ENCODE data around the gene UFD1.

UFD1 gene

DNA sequence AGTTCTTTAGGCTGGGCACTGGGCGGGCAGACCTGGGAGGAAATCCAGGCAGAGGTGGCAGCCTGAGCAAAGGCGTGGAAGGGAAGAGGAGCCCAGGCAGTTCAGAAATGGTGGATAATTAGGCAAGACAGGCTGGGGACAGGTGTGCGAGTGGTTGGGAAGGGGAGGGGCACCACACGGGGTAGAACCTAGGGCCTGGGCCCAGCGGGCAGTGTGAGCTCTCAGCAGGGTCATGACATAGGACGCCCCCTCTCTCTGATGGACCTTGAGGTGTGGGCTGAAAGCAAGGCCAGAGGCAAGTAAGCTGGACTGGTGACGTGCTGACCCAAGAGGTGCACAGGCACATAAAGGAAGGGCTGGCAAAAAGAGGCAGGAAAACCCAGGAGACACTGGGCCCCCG lies 6.8 kb downstream of the UFD1 start:
- no peak for DNase-seq (ENCODE audit: low read depth in 1 of 2, low spot score in 1 of 2)

DNA sequence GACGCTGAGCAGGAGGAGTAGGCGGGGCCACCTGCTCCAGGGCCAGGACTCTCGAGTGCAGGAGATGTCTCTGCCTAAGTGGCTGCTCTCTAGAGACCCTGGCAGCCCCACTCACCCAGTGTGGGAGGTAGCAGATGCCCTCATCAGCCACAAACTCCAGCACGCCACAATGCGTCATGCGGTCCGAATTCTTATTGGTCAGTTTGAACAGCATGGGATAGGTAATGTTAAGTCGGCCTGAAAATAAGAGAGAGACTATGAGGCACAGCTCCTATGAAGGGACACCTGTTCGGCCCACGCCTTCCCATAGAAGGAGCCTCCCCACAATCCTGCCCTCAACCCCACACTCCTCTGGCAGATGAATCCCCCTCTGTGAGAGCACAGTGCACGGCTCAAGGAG lies 7.4 kb downstream of the UFD1 start:
- DNase-seq (ENCODE audit: low read depth in 1 of 2, low spot score in 1 of 2) = no peak

DNA sequence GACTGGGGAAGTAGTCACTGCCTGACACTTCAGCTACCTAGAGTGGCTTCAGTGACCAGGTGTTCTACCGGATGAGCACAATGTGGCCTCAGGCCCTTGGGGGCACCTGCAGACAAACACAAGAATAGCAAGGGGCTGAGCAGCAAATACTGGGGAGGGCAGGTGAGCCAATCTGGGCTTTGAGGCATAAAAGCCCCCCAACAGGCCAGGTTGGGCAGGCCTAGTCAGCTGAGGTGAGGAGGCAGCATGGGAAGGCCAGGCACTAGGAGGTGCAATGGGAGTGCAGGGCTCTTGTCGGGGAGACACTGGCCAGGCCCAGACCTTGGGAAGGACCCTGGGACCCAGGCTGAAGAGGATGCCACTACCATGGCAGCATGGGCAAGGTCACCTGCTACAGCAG lies 9.0 kb downstream of the UFD1 start:
- DNase-seq (ENCODE audit: low read depth in 1 of 2, low spot score in 1 of 2) = no peak

DNA sequence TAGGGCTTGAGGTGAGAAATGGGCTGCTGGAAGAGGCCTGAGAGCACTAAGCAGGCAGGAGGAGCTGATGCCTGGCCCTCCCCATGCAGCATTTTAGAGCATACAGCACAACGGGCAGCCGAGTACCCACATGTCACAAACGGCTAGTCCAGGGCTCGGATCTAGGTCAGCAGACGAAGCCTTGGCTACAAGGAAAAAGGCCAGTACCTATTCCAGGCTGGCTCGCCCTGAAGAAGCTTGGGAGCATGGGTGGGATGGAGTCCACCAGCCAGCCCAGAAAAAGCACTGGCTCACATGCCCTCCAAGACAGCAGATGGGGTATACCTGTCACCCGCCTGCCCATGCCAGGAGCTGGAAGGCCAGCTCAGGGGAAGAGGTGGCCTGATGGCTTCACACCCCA lies 9.6 kb downstream of the UFD1 start:
- DNase-seq (ENCODE audit: low read depth in 1 of 2, low spot score in 1 of 2) = no peak

DNA sequence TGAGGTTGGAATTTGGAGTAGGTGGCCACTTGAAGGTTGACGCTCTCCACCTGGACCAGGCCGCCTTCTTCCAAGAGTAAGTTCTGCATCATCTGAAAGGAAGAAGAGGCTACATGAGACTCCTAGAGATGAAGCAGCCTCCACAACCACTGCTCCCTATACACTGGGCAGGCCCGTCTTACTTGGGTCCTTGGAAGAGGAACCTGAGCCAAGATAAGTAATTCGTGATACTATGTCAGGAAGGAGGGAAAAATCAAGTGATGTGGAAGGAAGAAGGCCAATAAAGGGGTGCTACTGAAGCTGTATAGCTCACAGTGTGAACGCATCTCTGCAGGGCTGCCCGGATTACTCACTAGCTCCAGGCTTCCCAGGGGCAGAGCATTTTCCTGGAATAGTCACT lies 11.1 kb downstream of the UFD1 start:
- DNase-seq (ENCODE audit: low read depth in 1 of 2, low spot score in 1 of 2) = no peak

DNA sequence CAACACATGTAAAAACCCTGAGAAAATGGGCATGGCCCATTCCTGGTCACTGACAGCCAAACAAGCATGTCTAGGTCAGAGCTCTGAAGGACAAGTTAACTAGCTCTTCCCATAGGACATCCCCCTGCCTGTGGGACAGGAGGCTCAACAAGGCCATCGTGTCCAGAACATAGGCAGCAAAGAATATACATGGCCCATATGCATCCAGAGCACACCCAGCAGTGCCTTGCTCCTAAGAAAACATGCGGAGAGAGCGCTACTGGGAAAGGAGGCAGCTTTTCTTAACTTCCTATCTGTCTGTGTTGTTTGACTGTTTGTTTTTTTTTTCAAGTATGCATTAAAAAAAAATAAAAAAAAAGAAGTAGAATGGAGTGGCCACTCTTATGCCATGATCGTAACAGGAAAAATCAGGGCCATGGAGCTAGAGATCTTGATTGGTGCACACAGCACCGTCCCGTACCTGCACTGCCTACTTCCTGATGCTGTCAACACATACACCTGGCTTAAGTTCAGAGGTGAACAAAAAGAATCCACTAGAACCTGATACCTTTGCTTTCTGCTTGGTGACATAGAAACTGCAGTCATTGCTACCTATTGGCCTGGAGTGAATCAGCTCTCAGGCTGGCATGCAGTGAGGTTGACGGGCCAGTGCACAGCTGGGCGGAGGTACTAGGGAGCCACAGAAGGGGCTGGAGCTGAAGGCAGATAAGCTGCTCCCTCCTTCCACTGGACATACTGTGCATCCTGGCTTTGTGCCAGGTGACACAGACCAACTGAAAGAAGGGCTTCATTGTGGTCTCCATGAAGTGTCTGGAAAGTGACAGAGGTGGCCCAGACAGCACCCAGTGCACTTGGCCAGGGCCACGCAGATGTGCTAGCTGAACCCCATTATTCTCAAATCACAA lies 11.9 kb downstream of the UFD1 start:
- DNase-seq (ENCODE audit: low read depth in 1 of 2, low spot score in 1 of 2) = no peak

DNA sequence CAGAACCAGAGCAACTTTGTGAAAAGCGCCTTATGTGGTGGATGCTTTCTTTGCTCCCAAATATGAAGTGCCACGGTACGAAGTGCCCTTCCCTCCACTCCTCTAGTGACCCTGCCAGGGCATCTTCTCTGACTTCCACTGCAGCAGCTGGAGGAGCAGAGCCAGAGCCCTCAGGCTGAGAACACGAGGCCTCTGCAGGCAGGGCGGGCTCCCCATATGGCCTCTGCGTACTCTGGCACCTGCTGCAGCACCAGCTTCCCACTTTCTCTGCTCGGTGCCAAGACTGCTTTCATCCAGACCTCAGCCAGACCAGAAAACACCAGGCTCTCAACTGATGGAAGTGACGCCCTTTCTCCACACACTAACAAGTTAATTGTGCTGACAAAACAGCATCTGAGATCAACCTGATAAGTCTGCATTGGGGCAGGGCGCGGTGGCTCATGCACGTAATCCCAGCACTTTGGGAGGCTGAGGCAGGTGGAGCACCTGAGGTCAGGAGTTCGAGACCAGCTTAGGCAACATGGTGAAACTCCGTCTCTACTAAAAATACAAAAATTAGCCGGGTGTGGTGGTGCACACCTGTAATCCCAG lies 12.8 kb downstream of the UFD1 start:
- DNase-seq (ENCODE audit: low read depth in 1 of 2, low spot score in 1 of 2) = no peak

DNA sequence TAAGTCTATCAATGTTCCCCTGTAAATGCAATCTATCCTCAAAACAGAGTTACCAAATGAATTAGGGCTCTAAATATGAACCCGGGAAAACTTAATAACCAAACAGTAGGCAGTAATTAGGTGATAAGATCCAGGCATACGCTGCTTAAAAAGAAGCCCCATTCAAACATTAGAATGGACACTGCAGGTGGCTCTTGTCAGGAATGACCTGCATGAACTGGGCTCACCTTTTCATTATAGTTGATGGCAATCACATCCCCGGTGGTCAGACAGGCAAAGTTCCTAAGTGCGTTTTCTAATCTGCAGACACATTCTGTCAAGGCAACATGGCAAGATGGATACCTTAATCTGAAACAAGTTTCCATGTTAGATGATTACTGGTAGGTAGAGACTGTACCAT lies 14.0 kb downstream of the UFD1 start:
- DNase-seq (ENCODE audit: low read depth in 1 of 2, low spot score in 1 of 2) = no peak

DNA sequence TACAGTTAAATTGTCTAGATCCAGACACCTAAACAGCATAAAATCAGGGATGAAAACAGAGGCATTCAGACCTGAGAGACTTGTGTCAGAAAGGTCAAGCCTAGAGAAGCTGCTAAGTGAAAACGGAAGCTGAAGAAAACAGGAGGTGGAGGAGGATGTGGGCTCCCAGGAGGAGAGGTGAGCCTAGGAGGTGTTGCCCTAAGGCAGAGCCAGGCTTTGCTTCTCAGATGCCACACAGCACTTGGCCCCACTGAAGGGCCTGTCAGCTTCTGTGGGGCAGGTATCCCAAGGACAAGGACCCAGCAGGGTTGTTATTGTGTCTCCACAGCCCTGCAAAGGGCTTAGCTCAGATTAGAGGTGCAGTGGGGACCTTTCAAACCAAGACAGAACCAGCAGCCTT lies 14.4 kb downstream of the UFD1 start:
- no peak for DNase-seq (ENCODE audit: low read depth in 1 of 2, low spot score in 1 of 2)

DNA sequence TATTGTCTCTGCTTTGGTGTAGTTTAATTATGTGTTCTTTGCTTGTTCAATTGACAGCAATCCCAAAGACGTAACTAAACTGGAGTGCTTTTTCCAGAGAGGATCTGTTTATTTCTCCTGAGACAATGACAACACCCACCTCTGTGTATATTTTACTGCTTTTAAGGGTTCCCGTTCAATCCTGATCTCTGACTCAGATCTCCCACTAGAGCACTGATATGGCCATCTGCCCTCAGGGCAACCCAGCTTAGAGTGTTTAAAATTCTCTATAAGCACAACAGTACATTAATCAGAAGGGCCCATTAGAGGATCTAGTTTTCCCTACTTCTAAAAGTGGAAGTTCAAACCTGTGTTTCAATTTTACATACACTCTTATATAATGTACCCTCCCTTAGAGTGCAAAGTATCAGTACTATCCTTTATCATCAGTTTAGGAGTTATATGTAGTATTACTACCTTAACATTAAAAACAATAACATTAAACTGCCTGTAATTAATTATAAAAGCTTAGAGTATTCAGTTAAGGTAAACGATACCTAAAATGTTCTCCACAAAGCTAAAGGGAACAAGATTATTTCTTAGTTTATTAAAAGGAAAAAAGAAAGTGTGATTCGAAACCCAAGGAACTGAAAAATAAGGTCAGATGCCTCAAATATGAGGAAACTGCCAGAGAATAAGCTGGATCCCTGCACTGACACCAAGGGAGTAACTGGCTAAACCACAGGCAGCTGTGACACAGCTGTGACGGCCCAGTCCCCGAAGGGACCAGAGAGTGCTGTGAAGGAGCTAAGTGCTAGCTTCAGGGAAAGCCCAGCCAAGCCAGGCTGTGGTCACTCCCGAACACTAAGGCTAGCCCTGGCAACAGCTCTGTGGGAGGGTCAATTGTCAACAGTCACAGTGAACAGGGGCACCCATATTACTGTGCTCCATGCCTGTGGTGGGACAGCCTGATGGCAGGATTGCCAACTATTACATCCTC lies 15.2 kb downstream of the UFD1 start:
- DNase-seq (ENCODE audit: low read depth in 1 of 2, low spot score in 1 of 2) = no peak

DNA sequence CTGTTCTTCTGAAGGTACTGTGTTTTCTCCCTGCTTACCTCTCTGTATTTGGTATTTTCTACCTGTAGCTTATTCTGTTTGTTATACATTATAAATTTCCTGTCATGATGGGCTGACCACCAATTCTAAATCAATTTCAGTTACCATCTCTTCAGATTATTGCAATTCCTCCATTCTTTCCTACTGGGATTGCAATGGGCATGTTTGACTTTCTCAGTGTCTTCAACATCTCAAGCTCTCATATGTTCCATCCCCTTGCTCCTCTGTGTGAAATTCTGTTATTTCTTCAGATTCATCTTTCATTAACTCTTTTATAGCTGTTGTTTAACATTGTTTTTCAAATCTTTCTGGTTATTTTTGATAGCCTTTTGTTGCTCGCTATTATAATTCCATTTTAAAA lies 16.0 kb downstream of the UFD1 start:
- no peak for DNase-seq (ENCODE audit: low read depth in 1 of 2, low spot score in 1 of 2)

DNA sequence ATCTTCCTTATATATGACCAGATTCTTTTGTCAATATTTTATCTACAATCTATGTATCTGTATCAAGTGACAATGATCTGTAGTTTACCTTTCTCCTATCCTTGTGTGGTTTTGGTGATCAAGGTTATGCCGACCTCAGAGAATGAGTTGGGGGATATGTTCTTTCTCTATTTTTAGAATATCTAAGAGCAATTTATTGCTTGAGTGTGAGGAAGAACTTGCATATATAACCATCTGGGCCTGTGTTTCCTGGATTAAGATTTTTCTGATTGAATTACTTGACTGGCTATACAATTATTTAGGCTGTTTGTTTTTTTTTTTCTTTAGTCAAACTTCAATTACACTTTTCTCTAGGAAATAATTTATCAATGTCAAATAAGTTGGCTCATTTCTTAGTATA lies 17.5 kb downstream of the UFD1 start:
- no peak for DNase-seq (ENCODE audit: low read depth in 1 of 2, low spot score in 1 of 2)

DNA sequence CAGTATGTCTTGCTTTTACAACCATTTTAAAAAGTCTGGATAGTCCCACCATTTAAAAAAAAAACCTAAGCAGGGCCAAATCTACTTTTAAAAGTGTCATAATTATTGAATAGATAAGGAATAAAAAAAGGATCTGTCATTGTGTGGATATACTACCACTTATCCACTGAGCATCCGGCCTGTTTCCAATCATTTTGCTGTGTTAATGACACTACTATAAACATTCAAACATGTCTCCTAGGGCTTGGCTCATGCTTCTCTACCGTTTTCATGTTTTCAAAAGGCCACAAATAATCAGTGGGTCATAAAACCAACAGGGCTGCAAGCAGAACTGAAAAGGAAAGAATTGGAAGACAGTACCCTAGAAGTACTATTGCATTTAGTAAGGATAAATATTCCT lies 19.0 kb downstream of the UFD1 start:
- no peak for DNase-seq (ENCODE audit: low read depth in 1 of 2, low spot score in 1 of 2)

DNA sequence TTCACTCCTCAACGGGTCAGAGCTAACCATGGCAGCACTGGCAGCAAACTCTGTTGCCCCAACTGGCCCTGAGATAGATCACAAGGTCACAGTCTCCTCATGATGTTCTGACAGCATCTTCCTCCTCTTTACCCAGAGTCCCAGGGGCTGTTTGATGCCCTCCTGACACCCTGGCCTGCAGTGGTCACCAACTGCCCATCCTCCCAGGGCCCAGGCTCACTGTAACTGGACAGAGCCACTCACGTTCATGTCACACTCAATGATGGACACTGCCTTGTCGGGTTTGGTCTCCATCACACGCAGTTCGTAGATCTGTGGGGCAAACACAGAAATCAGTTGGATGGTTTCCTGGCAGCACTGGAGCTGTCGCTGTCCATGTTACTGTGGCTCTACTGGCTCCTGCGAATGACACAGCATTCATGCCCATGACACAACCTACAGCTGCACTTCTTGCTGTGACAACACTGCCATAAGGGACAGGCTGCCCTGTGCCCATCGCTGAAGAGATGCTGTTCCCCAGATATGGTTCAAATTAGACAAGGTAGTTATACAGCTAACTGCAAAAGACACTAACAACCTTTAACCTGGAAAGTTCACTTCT lies 21.1 kb downstream of the UFD1 start:
- DNase-seq (ENCODE audit: low read depth in 1 of 2, low spot score in 1 of 2) = no peak

DNA sequence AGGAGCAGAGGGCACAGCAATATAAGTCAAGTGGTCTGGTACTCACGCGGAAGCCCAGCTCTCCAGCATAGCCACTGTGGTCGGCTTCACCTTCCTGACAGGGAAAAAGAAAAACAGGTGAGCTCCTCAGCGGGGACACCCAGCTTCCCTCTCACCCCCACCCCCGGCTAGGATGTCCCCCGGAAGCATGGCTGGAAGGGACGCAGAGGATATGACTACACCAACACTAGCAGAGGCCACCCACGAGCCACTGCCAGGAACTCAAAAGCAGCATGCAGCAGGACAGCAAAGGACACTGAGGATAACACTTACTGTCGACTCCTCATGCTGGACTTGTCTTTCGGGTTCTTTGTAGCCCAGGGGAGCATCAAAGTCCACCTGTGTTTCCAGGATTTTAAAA lies 22.5 kb downstream of the UFD1 start:
- DNase-seq (ENCODE audit: low read depth in 1 of 2, low spot score in 1 of 2) = no peak

DNA sequence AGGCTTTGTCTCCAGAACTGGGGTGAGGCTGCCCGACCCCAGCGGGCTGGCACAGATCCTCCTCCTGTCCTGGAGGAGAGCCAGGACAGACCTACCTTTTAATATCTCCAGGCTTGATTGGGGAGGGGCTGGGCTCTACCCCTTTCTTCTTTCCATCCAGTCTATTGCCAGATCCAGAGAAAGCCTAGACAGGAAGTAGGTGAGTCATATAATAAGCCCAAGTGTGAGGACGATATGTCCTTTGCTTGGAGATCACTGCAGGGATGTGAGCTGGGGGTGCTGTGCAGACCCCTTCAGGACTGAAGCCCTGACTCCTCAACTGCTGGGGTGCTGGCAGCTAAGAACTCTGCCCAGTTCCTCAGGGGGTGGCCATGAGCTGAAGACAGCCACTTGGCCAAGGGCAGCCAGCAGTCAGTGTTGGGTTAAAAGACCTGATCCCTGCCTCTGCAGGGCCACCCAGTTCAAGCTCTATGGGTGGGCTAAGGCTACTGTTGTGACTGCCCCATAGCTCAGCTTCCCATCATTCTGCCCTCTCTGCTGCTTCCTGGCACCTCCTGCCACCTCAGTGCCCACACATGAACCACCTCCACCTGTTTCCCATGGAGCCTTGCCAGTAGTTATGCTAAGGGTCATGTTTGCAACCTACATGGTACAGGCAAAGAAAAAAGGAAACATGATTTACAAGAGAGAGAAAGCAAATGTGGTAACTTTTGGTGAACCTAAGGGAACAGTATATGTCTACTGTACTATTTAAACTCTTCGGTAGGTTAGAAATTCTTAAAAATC lies 23.2 kb downstream of the UFD1 start:
- DNase-seq (ENCODE audit: low read depth in 1 of 2, low spot score in 1 of 2) = no peak

DNA sequence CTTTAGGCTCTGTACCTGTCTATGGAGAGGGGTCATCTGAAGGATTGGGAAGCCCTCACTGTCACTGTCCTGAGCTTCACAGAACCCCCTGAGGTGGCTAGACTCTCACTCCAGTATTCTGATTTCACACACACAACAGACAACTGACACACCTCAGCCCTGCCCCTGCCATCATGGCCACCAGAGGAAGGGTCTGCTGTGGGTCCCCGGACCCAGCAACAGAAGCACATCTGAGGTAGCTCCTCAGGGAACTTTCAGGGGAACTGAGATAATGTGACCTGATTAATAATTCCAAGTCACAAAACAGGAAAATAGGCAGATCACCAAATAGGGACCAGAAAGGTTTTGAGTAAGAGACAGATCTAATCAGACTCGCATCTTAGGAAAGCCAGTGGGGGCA lies 24.0 kb downstream of the UFD1 start:
- DNase-seq (ENCODE audit: low read depth in 1 of 2, low spot score in 1 of 2) = no peak

DNA sequence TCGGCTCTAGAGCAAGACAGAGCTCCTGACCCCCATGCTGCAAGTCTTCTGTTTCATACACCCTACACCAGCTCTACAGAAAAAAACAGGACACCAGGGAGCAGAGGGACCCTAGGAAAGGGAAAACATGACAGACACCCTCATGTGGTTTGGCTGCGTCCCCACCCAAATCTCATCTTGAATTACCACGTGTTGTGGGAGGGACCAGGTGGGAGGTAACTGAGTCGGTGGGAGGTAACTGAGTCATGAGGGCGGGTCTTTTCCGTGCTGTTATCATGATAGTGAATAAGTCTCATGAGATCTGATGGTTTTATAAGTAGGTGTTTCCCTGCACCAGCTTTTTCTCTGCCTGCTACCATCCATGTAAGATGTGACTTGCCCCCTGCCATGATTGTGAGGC lies 24.8 kb downstream of the UFD1 start:
- no peak for DNase-seq (ENCODE audit: low read depth in 1 of 2, low spot score in 1 of 2)

DNA sequence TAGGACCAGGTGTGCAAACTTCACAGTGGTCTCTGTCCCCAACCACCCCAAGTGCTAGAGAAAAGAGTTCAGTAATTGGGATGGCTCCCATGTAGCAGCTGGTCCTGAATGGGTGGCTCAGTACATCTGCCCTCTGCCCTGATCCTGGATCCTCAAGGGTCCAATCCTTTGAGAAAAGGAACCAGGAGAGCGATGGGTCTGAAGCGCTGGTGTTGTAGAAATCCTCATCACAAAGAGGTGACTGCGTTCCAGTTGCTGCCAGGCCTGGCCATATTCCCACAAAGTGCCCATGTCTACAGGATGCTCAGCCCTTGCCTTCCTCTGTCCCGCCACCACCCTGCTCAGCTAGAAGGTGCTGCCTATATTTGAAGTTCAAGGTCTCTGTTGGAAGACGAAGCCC lies 25.3 kb downstream of the UFD1 start:
- no peak for DNase-seq (ENCODE audit: low read depth in 1 of 2, low spot score in 1 of 2)

DNA sequence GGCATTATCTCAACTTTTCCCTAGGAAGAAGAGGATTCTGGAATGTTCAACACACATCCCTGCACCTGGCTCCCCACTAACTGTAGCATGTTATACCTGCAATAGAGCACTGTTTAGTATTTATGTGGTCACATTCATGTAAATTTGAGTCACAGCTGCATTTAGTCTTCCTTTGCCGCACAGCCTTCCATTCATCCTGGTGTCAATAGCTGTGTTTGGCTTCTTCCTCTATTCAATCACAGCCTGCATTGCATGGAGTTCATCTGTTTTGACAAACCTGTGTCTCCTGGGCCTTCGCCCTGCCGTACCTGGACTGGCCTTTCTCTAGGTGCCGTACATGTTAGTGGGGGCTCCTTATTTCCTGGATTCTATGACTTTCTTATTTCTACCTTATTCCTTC lies 27.4 kb downstream of the UFD1 start:
- DNase-seq (ENCODE audit: low read depth in 1 of 2, low spot score in 1 of 2) = no peak

Data from stimulated activated CD4-positive, alpha-beta T cell treated with anti-CD3 and anti-CD28 coated beads, Interleukin-15, amount 100 ng/mL, for 1 hour (primary cell).